IMR-90 (cell line): Measurements from ENCODE around the gene AMPD2. TPM values are rescaled to one million over a fixed set of nuclear protein-coding genes. Genes with fewer than 3 reads are reported as not detected.

Experiments used
- ATAC-seq: fragments of 200-7000 bp; cut with Tn5 transposase; 2 replicates; pipeline ENCODE4 v1.9.1; 2020; ENCODE audit warnings: low read depth, mild to moderate bottlenecking, moderate library complexity
- BruUV-seq: library from RNA; stranded (reverse); fragments of 400-500 nt; replicated peaks from 2 replicates; lab custom pipeline; 2021; lab: Mats Ljungman, UMichigan
- CTCF ChIA-PET: fragments of 300-600 bp; formaldehyde crosslinking; extraction: SDS; loops from one replicate; lab custom pipeline; 2021; ENCODE audit warnings: antibody characterized with exemption; lab: Yijun Ruan, JAX
- POLR2A ChIA-PET: fragments of 300-600 bp; sonication (Branson Sonifier 250); formaldehyde crosslinking; loops from one replicate; lab custom pipeline; 2022; ENCODE audit warnings: antibody characterized with exemption; ENCODE audit not compliant: unreplicated experiment; lab: Charles Lee
- DNase-seq: peaks from one replicate; pipeline ENCODE4 v3.0.0; 2013
- H2AFZ ChIP-seq: replicated peaks from 2 replicates; pipeline ENCODE3; 2013; ENCODE audit warnings: low read length, mild to moderate bottlenecking; ENCODE audit not compliant: poor library complexity
- H2AK5ac ChIP-seq: 2 replicates; pipeline ENCODE4 v1.6.1; 2013; ENCODE audit warnings: low read depth, low read length, inconsistent platforms
- H2AK9ac ChIP-seq: replicated peaks from 2 replicates; pipeline ENCODE3; 2013; ENCODE audit warnings: mild to moderate bottlenecking, low read depth, low read length, moderate library complexity; ENCODE audit not compliant: poor library complexity
- H2BK120ac ChIP-seq: 2 replicates; pipeline ENCODE4 v1.6.1; 2013; ENCODE audit warnings: low read depth, low read length, inconsistent platforms
- H2BK15ac ChIP-seq: 3 replicates; pipeline ENCODE4 v1.6.1; 2013; ENCODE audit warnings: low read depth, low read length, inconsistent platforms
- H2BK20ac ChIP-seq: 2 replicates; pipeline ENCODE4 v1.6.1; 2013; ENCODE audit warnings: low read depth, mild to moderate bottlenecking, inconsistent platforms, low read length, moderate library complexity
- H2BK5ac ChIP-seq: 2 replicates; pipeline ENCODE4 v1.6.1; 2013; ENCODE audit warnings: mild to moderate bottlenecking, low read depth, low read length, inconsistent platforms; ENCODE audit not compliant: poor library complexity, severe bottlenecking
- H3K14ac ChIP-seq: replicated peaks from 2 replicates; pipeline ENCODE4 v1.6.1; 2013; ENCODE audit warnings: low read depth, low read length, inconsistent platforms
- H3K18ac ChIP-seq: 2 replicates; pipeline ENCODE4 v1.6.1; 2013; ENCODE audit warnings: low read depth, low read length, control low read depth
- H3K23ac ChIP-seq: 2 replicates; pipeline ENCODE4 v1.6.1; 2013; ENCODE audit warnings: low read depth, low read length, inconsistent platforms
- H3K27ac ChIP-seq: 2 replicates; pipeline ENCODE4 v1.5.1; 2013; ENCODE audit warnings: mild to moderate bottlenecking, control low read depth, low read length; ENCODE audit not compliant: insufficient read depth
- H3K27me3 ChIP-seq: 2 replicates; pipeline ENCODE4 v1.6.1; 2013; ENCODE audit warnings: low read length; ENCODE audit not compliant: control insufficient read depth, insufficient read depth
- H3K36me3 ChIP-seq: 2 replicates; pipeline ENCODE4 v1.6.1; 2013; ENCODE audit warnings: low read length, mixed read lengths; ENCODE audit not compliant: control insufficient read depth, insufficient read depth
- H3K4ac ChIP-seq: 2 replicates; pipeline ENCODE4 v1.6.1; 2013; ENCODE audit warnings: low read depth, low read length, inconsistent platforms
- H3K4me1 ChIP-seq: 2 replicates; pipeline ENCODE4 v1.6.1; 2013; ENCODE audit warnings: low read length, mixed read lengths; ENCODE audit not compliant: control insufficient read depth, insufficient read depth
- H3K4me2 ChIP-seq: 2 replicates; pipeline ENCODE4 v1.6.1; 2013; ENCODE audit warnings: low read depth, mild to moderate bottlenecking, control low read depth, low read length, moderate library complexity
- H3K4me3 ChIP-seq: 2 replicates; pipeline ENCODE4 v1.5.1; 2013; ENCODE audit warnings: low read depth, mild to moderate bottlenecking, control low read depth, low read length, moderate library complexity; ENCODE audit not compliant: insufficient read depth
- H3K56ac ChIP-seq: 2 replicates; pipeline ENCODE4 v1.6.1; 2013; ENCODE audit warnings: low read length, inconsistent platforms; ENCODE audit not compliant: insufficient read depth; ENCODE audit errors: extremely low read depth
- H3K79me1 ChIP-seq, 2 experiments: 2 replicates each; pipeline ENCODE4 v1.6.1; 2013; ENCODE audit warnings: low read length in 2 of 2, inconsistent platforms in 1 of 2, low read depth in 1 of 2
- H3K9ac ChIP-seq: 2 replicates; pipeline ENCODE4 v1.6.1; 2013; ENCODE audit warnings: low read depth, low read length, control low read depth
- H3K9me1 ChIP-seq: 2 replicates; pipeline ENCODE4 v1.6.1; 2013; ENCODE audit warnings: low read length, inconsistent platforms; ENCODE audit not compliant: insufficient read depth
- H3K9me3 ChIP-seq: 2 replicates; pipeline ENCODE4 v1.6.1; 2013; ENCODE audit warnings: low read length; ENCODE audit not compliant: control insufficient read depth, insufficient read depth
- H4K20me1 ChIP-seq: 2 replicates; pipeline ENCODE4 v1.6.1; 2013; ENCODE audit warnings: low read length, inconsistent platforms; ENCODE audit not compliant: insufficient read depth
- H4K5ac ChIP-seq: 2 replicates; pipeline ENCODE4 v1.6.1; 2013; ENCODE audit warnings: mild to moderate bottlenecking, low read depth, low read length, control low read depth
- H4K8ac ChIP-seq, 2 experiments: 2 replicates each; pipeline ENCODE4 v1.6.1; 2013; ENCODE audit warnings: low read depth in 2 of 2, low read length in 2 of 2, control low read depth in 1 of 2, inconsistent platforms in 1 of 2
- H4K91ac ChIP-seq: 2 replicates; pipeline ENCODE4 v1.6.1; 2013; ENCODE audit warnings: low read depth, low read length, inconsistent platforms; ENCODE audit not compliant: insufficient read depth
- BHLHE40 ChIP-seq: fragments of 150-350 bp; IDR thresholded peaks from 2 replicates; pipeline ENCODE4 v1.6.1; 2016; ENCODE audit warnings: mild to moderate bottlenecking, low read depth, low read length
- CEBPB ChIP-seq: IDR thresholded peaks from 2 replicates; pipeline ENCODE4 v1.6.1; 2012; ENCODE audit warnings: low read depth, low read length, improper control_type of control experiment
- CTCF ChIP-seq: conservative IDR thresholded peaks from 2 replicates; pipeline ENCODE4 v1.5.1; 2012; ENCODE audit warnings: mild to moderate bottlenecking, low read depth, low read length, improper control_type of control experiment
- FOS ChIP-seq: fragments of 150-350 bp; IDR thresholded peaks from 2 replicates; pipeline ENCODE4 v1.6.1; 2016; ENCODE audit warnings: low read depth, low read length
- POLR2A ChIP-seq: IDR thresholded peaks from 2 replicates; pipeline ENCODE4 v1.6.1; 2012; ENCODE audit warnings: mild to moderate bottlenecking, low read depth, low read length
- RAD21 ChIP-seq: IDR thresholded peaks from 2 replicates; pipeline ENCODE4 v1.6.1; 2012; ENCODE audit warnings: low read length, improper control_type of control experiment
- WGBS, 2 experiments: methylation state at CpG; one replicate each; pipeline versions ENCODE4 v1.1.5 to v1.1.7; 2013; ENCODE audit warnings: missing lambda C conversion rate in 2 of 2; ENCODE audit not compliant: insufficient read length in 1 of 2; ENCODE audit errors: extremely low coverage in 2 of 2; 5-methylcytosine and 5-hydroxymethylcytosine counted together
- dilution Hi-C: fragments of 300-500 bp; cut with HindIII; formaldehyde crosslinking; loops from one replicate; pipeline ENCODE4 v1.14.3; 2018; ENCODE audit warnings: low sequenced_read_pairs; ENCODE audit not compliant: unreplicated experiment
- in situ Hi-C: fragments of 300-500 bp; cut with MboI; formaldehyde crosslinking; loops from 3 replicates; pipeline ENCODE4 v1.14.3; 2019; ENCODE audit warnings: low sequenced_read_pairs, inconsistent platforms, mixed read lengths
- intact Hi-C: fragments of 100-400 bp; cut with micrococcal nuclease; formaldehyde crosslinking; loops from 2 replicates; pipeline ENCODE4 v1.10.0; 2022
- polyA plus RNA-seq, 3 experiments: library from polyadenylated mRNA; depleted of rRNA; stranded (reverse); fragments of >200 nt; gene quantifications; 2 replicates each; pipeline ENCODE4 v1.2.3, GENCODE V29; 2012; ENCODE audit warnings: low replicate concordance in 1 of 3
- total RNA-seq: library from RNA; depleted of rRNA; stranded (reverse); fragments of >200 nt; gene quantifications from 2 replicates; pipeline ENCODE4 v1.2.3, GENCODE V29; 2012
- TF ChIP-seq, protein P1 (sequence below): fragments of 150-350 bp; IDR thresholded peaks from 2 replicates; pipeline ENCODE4 v1.6.1; 2017; ENCODE audit warnings: mild to moderate bottlenecking, antibody characterized with exemption, low read length, low read depth

AMPD2 gene
- total and polyA plus RNA-seq, 2 of the 4 experiments (the other 2 are of a cell fraction): 61.5 to 103 TPM

- CTCF ChIA-PET: interaction anchor here (0.6 to 0.9 kb wide), 2 partner anchors 16 to 513 kb away, joined by 3 read pairs; no protein-coding TSS in a partner anchor
- no peak overlapping the region for H4K8ac ChIP-seq
- peaks cover 8% of the 10 kb centered on the region; the same call in 1 of the 2 replicates for H3K9me1 ChIP-seq
- TF ChIP-seq, protein P1, sequence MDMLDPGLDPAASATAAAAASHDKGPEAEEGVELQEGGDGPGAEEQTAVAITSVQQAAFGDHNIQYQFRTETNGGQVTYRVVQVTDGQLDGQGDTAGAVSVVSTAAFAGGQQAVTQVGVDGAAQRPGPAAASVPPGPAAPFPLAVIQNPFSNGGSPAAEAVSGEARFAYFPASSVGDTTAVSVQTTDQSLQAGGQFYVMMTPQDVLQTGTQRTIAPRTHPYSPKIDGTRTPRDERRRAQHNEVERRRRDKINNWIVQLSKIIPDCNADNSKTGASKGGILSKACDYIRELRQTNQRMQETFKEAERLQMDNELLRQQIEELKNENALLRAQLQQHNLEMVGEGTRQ: no peak
- TF ChIP-seq CTCF (no peak), POLR2A (no peak), RAD21 (no peak), CEBPB (no peak), FOS (no peak), BHLHE40 (no peak)
- no peak overlapping the region for H3K18ac ChIP-seq
- peaks cover 8% of the 10 kb centered on the region for H3K4me1 ChIP-seq
- no peak overlapping the region for H3K27ac ChIP-seq
- no peak overlapping the region for H2BK5ac ChIP-seq
- no peak overlapping the region for H3K56ac ChIP-seq
- no peak overlapping the region for H2AFZ ChIP-seq
- BruUV-seq: no TSS peak
- H4K5ac ChIP-seq: no peak overlapping the region
- H3K36me3 ChIP-seq: peaks cover 16% of the 10 kb centered on the region
- dilution Hi-C loops: no loop called here
- no peak overlapping the region for H3K9ac ChIP-seq
- in situ Hi-C loops: no loop called here
- DNase-seq: peak; percentile 28
- POLR2A ChIA-PET: interaction anchor here (0.6 kb wide), 1 partner anchor 21 kb away, joined by 4 read pairs; no protein-coding TSS in a partner anchor
- ATAC-seq: peak; percentile 64
- no peak overlapping the region for H3K4ac ChIP-seq
- no peak overlapping the region for H3K4me3 ChIP-seq
- no CpG with 5 or more reads among the region's 1 CpG for WGBS, 2 experiments
- H4K91ac ChIP-seq: no peak overlapping the region
- peaks cover 26 to 65% of the 10 kb centered on the region in 2 experiments for H3K79me1 ChIP-seq
- no peak overlapping the region for H3K14ac ChIP-seq
- H4K20me1 ChIP-seq: peaks cover 14% of the 10 kb centered on the region; the same call in 1 of the 2 replicates
- H2AK5ac ChIP-seq: no peak overlapping the region
- no peak overlapping the region for H3K23ac ChIP-seq
- H2BK20ac ChIP-seq: no peak overlapping the region
- no peak overlapping the region for H2BK120ac ChIP-seq
- no peak overlapping the region for H2AK9ac ChIP-seq
- H3K4me2 ChIP-seq: no peak overlapping the region
- H2BK15ac ChIP-seq: no peak overlapping the region
- H3K27me3 ChIP-seq: no peaks in the 10 kb centered on the region
- H3K9me3 ChIP-seq: no peaks in the 10 kb centered on the region
- intact Hi-C loops: no loop called here
Observed at GRCh38 chr1:109579491-109579890, 40.1 kb upstream of the AMPD2 start.
